OCI-LY1 (cell line): ENCODE measurements around the gene ELFN2.

ENCODE experiments used
- H2AFZ ChIP-seq: fragments of 200-600 bp; sonication (generic), shearing (Covaris generic); 2 replicates; pipeline ENCODE4 v1.6.0; 2014; ENCODE audit warnings: antibody characterized with exemption, mild to moderate bottlenecking, low read length
- H3F3A ChIP-seq: fragments of 200-600 bp; sonication (generic), shearing (Covaris generic); 2 replicates; pipeline ENCODE4 v1.6.0; 2014; ENCODE audit warnings: mild to moderate bottlenecking, antibody characterized with exemption, low read length, moderate library complexity; ENCODE audit not compliant: insufficient read depth
- H3K27ac ChIP-seq: fragments of 200-600 bp; sonication (generic); 2 replicates; pipeline ENCODE4 v1.5.1; 2014; ENCODE audit warnings: low read length, mixed run types, mild to moderate bottlenecking, low read depth; ENCODE audit not compliant: poor library complexity, severe bottlenecking
- H3K27me3 ChIP-seq: fragments of 200-600 bp; sonication (generic); 2 replicates; pipeline ENCODE4 v1.6.0; 2014; ENCODE audit warnings: antibody characterized with exemption, mild to moderate bottlenecking, low read length, moderate library complexity; ENCODE audit not compliant: insufficient read depth
- H3K36me3 ChIP-seq: fragments of 200-600 bp; sonication (generic); 2 replicates; pipeline ENCODE4 v1.6.1; 2014; ENCODE audit warnings: mild to moderate bottlenecking, antibody characterized with exemption, low read length, moderate library complexity, mixed read lengths; ENCODE audit not compliant: insufficient read depth
- H3K4me1 ChIP-seq: fragments of 200-600 bp; sonication (generic); 2 replicates; pipeline ENCODE4 v1.5.1; 2014; ENCODE audit warnings: mild to moderate bottlenecking, low read length, moderate library complexity; ENCODE audit not compliant: insufficient read depth, severe bottlenecking
- H3K4me2 ChIP-seq: fragments of 200-600 bp; sonication (generic), shearing (Covaris generic); 2 replicates; pipeline ENCODE4 v1.6.1; 2014; ENCODE audit warnings: low read length
- H3K4me3 ChIP-seq: fragments of 200-600 bp; sonication (generic); 2 replicates; pipeline ENCODE4 v1.5.1; 2014; ENCODE audit warnings: low read length, low read depth, mild to moderate bottlenecking, mixed read lengths; ENCODE audit not compliant: poor library complexity, severe bottlenecking
- H3K79me2 ChIP-seq: fragments of 200-600 bp; shearing (Covaris generic); 2 replicates; pipeline ENCODE4 v1.6.1; 2016; ENCODE audit warnings: mixed run types, low read length, mixed read lengths; ENCODE audit not compliant: insufficient read depth
- H3K9ac ChIP-seq: fragments of 200-600 bp; sonication (generic), shearing (Covaris generic); 2 replicates; pipeline ENCODE4 v1.6.1; 2014; ENCODE audit warnings: mild to moderate bottlenecking, low read length, mixed read lengths
- H3K9me2 ChIP-seq: fragments of 200-600 bp; sonication (generic), shearing (Covaris generic); 2 replicates; pipeline ENCODE4 v1.6.1; 2014; ENCODE audit warnings: low read depth, mild to moderate bottlenecking, low read length, mixed read lengths
- H3K9me3 ChIP-seq: fragments of 200-600 bp; shearing (Covaris generic); 2 replicates; pipeline ENCODE4 v1.6.1; 2014; ENCODE audit warnings: low read length, mixed read lengths
- H4K20me1 ChIP-seq: fragments of 200-600 bp; sonication (generic), shearing (Covaris generic); 2 replicates; pipeline ENCODE4 v1.6.0; 2016; ENCODE audit warnings: mild to moderate bottlenecking, low read length; ENCODE audit not compliant: insufficient read depth
- EZH2 ChIP-seq: fragments of 200-600 bp; sonication (generic), shearing (Covaris generic); IDR thresholded peaks from 2 replicates; pipeline ENCODE4 v1.8.0; 2017; ENCODE audit warnings: borderline replicate concordance, mixed run types, mild to moderate bottlenecking, antibody characterized with exemption, low read length, moderate library complexity, mixed read lengths
- TF ChIP-seq, protein P1 (sequence below): fragments of 200-600 bp; sonication (generic), shearing (Covaris generic); IDR thresholded peaks from 2 replicates; pipeline ENCODE4 v1.5.1; 2017; ENCODE audit warnings: mild to moderate bottlenecking, antibody characterized with exemption, low read length, moderate library complexity, mixed read lengths

Gene ELFN2

DNA sequence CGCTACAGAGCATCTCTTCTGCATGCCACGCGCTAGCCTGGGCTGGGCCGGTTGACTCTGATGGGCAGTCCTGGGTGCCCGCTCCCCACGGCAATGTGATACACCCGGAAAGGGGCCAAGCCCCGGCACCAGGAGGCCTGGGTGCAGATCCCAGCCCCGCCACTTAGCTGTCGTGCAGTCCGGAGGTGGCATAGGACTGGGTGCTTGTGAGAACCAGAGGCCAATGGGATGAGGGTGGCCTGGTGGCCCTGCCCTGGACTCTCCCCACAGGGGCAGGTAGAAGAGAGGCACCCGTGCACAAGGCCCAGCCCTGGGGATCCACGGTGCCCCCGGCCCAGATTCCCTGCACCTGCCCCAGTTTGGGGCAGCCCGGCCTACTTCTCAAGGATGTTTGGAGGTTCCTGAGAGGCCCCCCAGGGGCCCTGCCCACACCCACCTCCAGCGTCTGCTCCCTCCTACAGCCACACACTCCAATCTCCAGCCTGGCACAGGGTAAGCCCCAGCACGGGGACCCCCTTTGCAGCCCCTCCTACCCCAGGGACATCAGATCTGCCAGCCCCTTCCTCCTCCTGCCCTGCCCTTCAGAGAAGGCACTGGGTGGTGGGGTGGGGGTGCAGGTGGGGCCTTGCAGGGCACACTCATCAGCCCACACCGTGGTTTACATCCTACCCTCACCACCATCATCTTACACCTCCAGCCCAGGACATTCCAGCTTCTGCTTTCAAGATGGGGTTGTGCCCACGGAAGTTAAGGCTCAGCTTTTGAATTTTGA lies 78.0 kb downstream of the ELFN2 start:
- no peak overlapping the region for H3K27ac ChIP-seq
- no peaks in the 10 kb centered on the region for H4K20me1 ChIP-seq
- H3K79me2 ChIP-seq, result no peaks in the 10 kb centered on the region
- no peak overlapping the region for H3K4me2 ChIP-seq
- no peaks in the 10 kb centered on the region for H3K9me3 ChIP-seq
- H3K27me3 ChIP-seq, result peaks cover 4% of the 10 kb centered on the region; the same call in 1 of the 2 replicates
- no peaks in the 10 kb centered on the region for H3K36me3 ChIP-seq
- H3K4me3 ChIP-seq, result no peak overlapping the region
- H2AFZ ChIP-seq, result no peak overlapping the region
- H3F3A ChIP-seq, result no peaks in the 10 kb centered on the region
- H3K9me2 ChIP-seq, result no peaks in the 10 kb centered on the region
- H3K4me1 ChIP-seq, result no peaks in the 10 kb centered on the region
- no peak overlapping the region for H3K9ac ChIP-seq
- no peak for TF ChIP-seq EZH2
- TF ChIP-seq, protein P1, sequence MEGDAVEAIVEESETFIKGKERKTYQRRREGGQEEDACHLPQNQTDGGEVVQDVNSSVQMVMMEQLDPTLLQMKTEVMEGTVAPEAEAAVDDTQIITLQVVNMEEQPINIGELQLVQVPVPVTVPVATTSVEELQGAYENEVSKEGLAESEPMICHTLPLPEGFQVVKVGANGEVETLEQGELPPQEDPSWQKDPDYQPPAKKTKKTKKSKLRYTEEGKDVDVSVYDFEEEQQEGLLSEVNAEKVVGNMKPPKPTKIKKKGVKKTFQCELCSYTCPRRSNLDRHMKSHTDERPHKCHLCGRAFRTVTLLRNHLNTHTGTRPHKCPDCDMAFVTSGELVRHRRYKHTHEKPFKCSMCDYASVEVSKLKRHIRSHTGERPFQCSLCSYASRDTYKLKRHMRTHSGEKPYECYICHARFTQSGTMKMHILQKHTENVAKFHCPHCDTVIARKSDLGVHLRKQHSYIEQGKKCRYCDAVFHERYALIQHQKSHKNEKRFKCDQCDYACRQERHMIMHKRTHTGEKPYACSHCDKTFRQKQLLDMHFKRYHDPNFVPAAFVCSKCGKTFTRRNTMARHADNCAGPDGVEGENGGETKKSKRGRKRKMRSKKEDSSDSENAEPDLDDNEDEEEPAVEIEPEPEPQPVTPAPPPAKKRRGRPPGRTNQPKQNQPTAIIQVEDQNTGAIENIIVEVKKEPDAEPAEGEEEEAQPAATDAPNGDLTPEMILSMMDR, result no peak

DNA sequence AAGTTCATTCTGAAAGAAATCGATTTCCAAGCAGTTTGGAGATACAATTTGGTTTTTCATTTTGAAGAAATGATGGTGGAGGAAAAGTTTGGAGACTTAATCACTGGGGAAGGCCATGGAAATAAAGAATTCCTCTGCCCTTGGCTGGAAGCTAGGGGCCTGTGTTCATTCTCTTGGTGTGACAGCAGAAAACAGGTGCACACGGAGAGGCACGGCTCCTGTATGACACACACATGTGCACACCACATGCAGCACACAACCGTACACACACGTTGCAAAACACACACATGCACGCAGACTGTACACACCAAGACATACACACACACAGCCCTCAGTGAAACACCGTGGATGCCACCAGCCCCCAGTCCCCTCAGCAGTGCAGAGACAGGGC lies 80.8 kb downstream of the ELFN2 start:
- H3K4me2 ChIP-seq, result no peak overlapping the region
- H3K4me1 ChIP-seq, result no peaks in the 10 kb centered on the region
- no peak overlapping the region for H3K9ac ChIP-seq
- no peak overlapping the region for H3K27ac ChIP-seq
- no peak overlapping the region for H2AFZ ChIP-seq
- no peaks in the 10 kb centered on the region for H3K9me2 ChIP-seq
- H3K4me3 ChIP-seq, result no peak overlapping the region
- 0 out of 2 replicates have a peak, but pooled peaks cover 4% of the 10 kb centered on the region for H3K27me3 ChIP-seq
- no peaks in the 10 kb centered on the region for H3K9me3 ChIP-seq
- no peaks in the 10 kb centered on the region for H3K79me2 ChIP-seq
- no peaks in the 10 kb centered on the region for H4K20me1 ChIP-seq
- no peaks in the 10 kb centered on the region for H3F3A ChIP-seq
- no peak for TF ChIP-seq EZH2
- TF ChIP-seq, protein P1, result no peak
- H3K36me3 ChIP-seq, result no peaks in the 10 kb centered on the region

DNA sequence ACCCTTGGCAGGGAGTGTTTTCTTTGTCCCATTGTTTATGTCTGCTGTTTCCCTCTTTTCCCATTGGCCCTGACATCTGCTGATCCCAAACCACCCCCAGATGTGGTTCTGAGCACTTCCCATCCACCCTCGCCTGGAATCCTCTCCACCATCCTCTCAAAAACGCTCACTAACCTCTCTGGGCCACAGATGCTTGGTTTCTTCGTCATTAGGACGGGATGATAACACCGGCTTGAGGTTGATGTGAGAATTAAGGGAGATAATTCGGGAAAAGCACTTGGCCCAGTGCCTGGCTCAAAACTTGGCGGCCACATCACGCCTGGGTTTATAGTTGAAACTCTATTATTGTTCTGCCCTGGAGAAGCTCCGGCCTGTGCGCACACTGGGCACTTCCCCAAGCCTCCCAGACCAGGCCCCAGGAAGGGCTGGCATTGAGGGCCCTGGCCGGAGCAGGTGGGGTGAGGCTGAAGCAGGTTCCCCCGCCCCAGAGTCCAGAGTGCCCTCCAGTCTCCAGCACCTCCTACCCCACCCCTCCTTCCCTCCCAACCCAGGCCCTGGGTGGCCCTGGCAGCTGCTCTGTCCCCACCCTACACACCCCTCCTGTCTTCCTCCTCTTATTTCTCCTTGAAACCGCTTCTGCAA lies 81.3 kb downstream of the ELFN2 start:
- H3K9ac ChIP-seq, result no peak overlapping the region
- H4K20me1 ChIP-seq, result no peaks in the 10 kb centered on the region
- H3K36me3 ChIP-seq, result no peaks in the 10 kb centered on the region
- TF ChIP-seq, protein P1, result no peak
- no peak for TF ChIP-seq EZH2
- H3K9me2 ChIP-seq, result no peaks in the 10 kb centered on the region
- H3K4me2 ChIP-seq, result no peak overlapping the region
- H2AFZ ChIP-seq, result no peak overlapping the region
- H3K9me3 ChIP-seq, result no peaks in the 10 kb centered on the region
- no peaks in the 10 kb centered on the region for H3K4me1 ChIP-seq
- no peaks in the 10 kb centered on the region for H3F3A ChIP-seq
- no peaks in the 10 kb centered on the region for H3K79me2 ChIP-seq
- no peak overlapping the region for H3K27ac ChIP-seq
- H3K27me3 ChIP-seq, result 0 out of 2 replicates have a peak, but pooled peaks cover 4% of the 10 kb centered on the region
- H3K4me3 ChIP-seq, result no peak overlapping the region
